Measurements from ENCODE around the gene SEMA6C. TPM values are rescaled to one million over a fixed set of nuclear protein-coding genes. Genes with fewer than 3 reads are reported as not detected.

The SEMA6C gene
- total and polyA plus RNA-seq, 2 of the 8 experiments (the other 6 are each of a cell fraction or from before 2014, with no cell fraction given) = 12.2 to 15.7 TPM

GRCh38 chr1:151098126-151098525 is 48.3 kb downstream of the SEMA6C start (continued):
- no peak for TF ChIP-seq CHD7 (IDR thresholded peaks at IDR 0.05; ENCODE audit: insufficient replicate concordance, low read length)
- TF ChIP-seq ATF2 (IDR thresholded peaks at IDR 0.05; ENCODE audit: low read length) = no peak
- no peak for TF ChIP-seq CBX8 (IDR thresholded peaks at IDR 0.05; ENCODE audit: borderline replicate concordance, low read depth, low read length)
- TF ChIP-seq SP4 (IDR thresholded peaks at IDR 0.05; ENCODE audit: low read length) = no peak
- TF ChIP-seq SRF (IDR thresholded peaks at IDR 0.05; ENCODE audit: low read depth, low read length) = no peak
- TF ChIP-seq TAF7 (optimal IDR thresholded peaks at IDR 0.05; ENCODE audit: borderline replicate concordance, low read depth, low read length) = no peak
- no peak for TF ChIP-seq RBBP5 (IDR thresholded peaks at IDR 0.05; ENCODE audit: borderline replicate concordance, low read depth, low read length)
